ENCODE data around the gene STH.

STH gene

DNA sequence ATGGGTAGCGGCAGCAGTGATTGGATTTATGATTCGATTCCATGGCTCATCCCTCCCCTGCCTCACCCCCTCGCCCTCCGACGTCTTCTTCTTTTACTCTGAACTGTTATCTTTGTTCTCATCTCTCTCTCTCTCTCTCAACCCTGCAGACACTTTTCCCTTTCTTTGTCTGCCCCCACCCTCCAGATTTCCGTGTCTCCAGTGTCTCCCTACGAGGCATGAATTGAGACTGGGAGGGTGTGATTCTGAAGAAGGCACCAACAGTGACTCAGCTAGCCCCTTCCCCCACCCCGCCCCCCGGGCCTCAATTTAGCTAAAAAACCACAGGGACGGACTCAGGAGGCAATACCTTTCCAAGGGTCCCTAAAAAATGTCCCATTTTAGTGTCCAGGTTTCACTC, 47.6 kb upstream of the STH start:
- no peaks in the 10 kb centered on the region for H3K9me2 ChIP-seq (replicated peaks; ENCODE audit: insufficient read depth, low read length)
- H3K9me3 ChIP-seq (ENCODE audit: insufficient read depth, low read length) = no peaks in the 10 kb centered on the region
- H3K27ac ChIP-seq (ENCODE audit: low read depth, low read length) = no peak overlapping the region
- no peak overlapping the region for H2AFZ ChIP-seq (ENCODE audit: low read depth, low read length, severe bottlenecking)
- H3K9ac ChIP-seq (ENCODE audit: low read length) = no peak overlapping the region
- no peaks in the 10 kb centered on the region for H3K79me2 ChIP-seq (ENCODE audit: insufficient read depth, low read length)
- TF ChIP-seq EZH2phosphoT487 (conservative IDR thresholded peaks at IDR 0.05; ENCODE audit: low read length) = no peak
- TF ChIP-seq, protein P1, sequence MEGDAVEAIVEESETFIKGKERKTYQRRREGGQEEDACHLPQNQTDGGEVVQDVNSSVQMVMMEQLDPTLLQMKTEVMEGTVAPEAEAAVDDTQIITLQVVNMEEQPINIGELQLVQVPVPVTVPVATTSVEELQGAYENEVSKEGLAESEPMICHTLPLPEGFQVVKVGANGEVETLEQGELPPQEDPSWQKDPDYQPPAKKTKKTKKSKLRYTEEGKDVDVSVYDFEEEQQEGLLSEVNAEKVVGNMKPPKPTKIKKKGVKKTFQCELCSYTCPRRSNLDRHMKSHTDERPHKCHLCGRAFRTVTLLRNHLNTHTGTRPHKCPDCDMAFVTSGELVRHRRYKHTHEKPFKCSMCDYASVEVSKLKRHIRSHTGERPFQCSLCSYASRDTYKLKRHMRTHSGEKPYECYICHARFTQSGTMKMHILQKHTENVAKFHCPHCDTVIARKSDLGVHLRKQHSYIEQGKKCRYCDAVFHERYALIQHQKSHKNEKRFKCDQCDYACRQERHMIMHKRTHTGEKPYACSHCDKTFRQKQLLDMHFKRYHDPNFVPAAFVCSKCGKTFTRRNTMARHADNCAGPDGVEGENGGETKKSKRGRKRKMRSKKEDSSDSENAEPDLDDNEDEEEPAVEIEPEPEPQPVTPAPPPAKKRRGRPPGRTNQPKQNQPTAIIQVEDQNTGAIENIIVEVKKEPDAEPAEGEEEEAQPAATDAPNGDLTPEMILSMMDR (IDR thresholded peaks at IDR 0.05; ENCODE audit: insufficient read depth, low read length, poor library complexity, severe bottlenecking) = no peak
- H3K27me3 ChIP-seq (ENCODE audit: low read length) = no peaks in the 10 kb centered on the region
- H3K4me3 ChIP-seq (ENCODE audit: insufficient read depth, low read length, poor library complexity, severe bottlenecking) = no peak overlapping the region
- no peaks in the 10 kb centered on the region for H3F3A ChIP-seq (ENCODE audit: insufficient read depth)
- H4K20me1 ChIP-seq (ENCODE audit: low read depth, low read length) = no peaks in the 10 kb centered on the region
- H3K4me2 ChIP-seq (ENCODE audit: low read depth, low read length, poor library complexity, severe bottlenecking) = no peak overlapping the region
- H3K36me3 ChIP-seq (ENCODE audit: low read length) = no peaks in the 10 kb centered on the region

DNA sequence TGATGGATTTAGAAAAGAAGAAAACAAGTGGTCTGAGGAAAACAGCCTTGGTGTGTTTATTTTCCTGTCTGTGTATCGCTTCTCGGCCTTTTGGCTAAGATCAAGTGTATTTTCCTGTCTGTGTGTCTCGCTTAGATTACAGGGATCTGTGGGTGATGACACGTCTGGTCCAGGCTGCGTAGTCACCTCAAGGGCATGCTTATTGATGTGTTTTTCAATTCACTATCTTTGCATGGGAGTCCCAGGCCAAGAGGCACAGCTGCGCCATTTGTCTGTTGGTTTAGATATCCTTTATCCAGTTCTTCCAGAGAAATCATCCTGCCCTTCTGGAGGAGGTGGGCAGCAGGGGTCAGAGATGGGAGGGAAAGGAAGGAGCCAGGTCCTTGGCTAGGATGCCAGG, 47.1 kb upstream of the STH start:
- Histone ChIP-seq H3K9ac (ENCODE audit: low read length) (no peak overlapping the region), H3K4me2 (ENCODE audit: low read depth, low read length, poor library complexity, severe bottlenecking) (no peak overlapping the region), H4K20me1 (ENCODE audit: low read depth, low read length) (no peaks in the 10 kb centered on the region), H3K27ac (ENCODE audit: low read depth, low read length) (no peak overlapping the region), H3K36me3 (ENCODE audit: low read length) (no peaks in the 10 kb centered on the region), H3K27me3 (ENCODE audit: low read length) (no peaks in the 10 kb centered on the region), H3F3A (ENCODE audit: insufficient read depth) (no peaks in the 10 kb centered on the region), H3K4me3 (ENCODE audit: insufficient read depth, low read length, poor library complexity, severe bottlenecking) (no peak overlapping the region), H3K79me2 (ENCODE audit: insufficient read depth, low read length) (no peaks in the 10 kb centered on the region), H3K9me3 (ENCODE audit: insufficient read depth, low read length) (no peaks in the 10 kb centered on the region), H2AFZ (ENCODE audit: low read depth, low read length, severe bottlenecking) (no peak overlapping the region), H3K9me2 (replicated peaks; ENCODE audit: insufficient read depth, low read length) (no peaks in the 10 kb centered on the region)
- TF ChIP-seq, protein P1 (IDR thresholded peaks at IDR 0.05; ENCODE audit: insufficient read depth, low read length, poor library complexity, severe bottlenecking) = no peak
- TF ChIP-seq EZH2phosphoT487 (conservative IDR thresholded peaks at IDR 0.05; ENCODE audit: low read length) = no peak

DNA sequence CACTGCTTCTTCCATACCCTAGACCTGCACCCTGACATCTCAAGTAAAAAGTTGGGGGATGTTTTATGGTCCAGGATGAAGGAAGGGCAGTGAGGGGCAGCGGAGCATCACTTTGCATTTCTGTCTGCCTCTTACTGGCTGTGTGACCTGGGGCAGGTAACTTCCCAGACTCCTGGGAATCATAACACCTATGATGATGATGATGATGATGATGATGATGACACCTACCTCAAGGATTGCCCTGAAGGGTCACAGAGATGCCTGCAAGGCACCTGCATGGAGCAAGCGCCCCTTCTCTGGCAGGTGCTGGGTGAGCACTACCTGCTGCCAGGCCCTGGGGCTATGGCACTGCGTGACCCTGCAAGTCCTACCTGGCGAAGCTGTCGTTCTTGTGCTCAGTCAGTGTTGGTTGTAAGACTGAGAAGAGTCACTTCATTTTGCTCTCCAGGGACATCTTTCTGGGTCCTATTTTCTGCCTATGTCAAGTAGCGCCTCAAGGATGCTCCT, 46.2 kb upstream of the STH start:
- no peaks in the 10 kb centered on the region for H3K9me3 ChIP-seq (ENCODE audit: insufficient read depth, low read length)
- no peaks in the 10 kb centered on the region for H3K36me3 ChIP-seq (ENCODE audit: low read length)
- no peak overlapping the region for H3K9ac ChIP-seq (ENCODE audit: low read length)
- no peak overlapping the region for H3K4me2 ChIP-seq (ENCODE audit: low read depth, low read length, poor library complexity, severe bottlenecking)
- H3K4me3 ChIP-seq (ENCODE audit: insufficient read depth, low read length, poor library complexity, severe bottlenecking) = no peak overlapping the region
- no peaks in the 10 kb centered on the region for H3F3A ChIP-seq (ENCODE audit: insufficient read depth)
- H3K27me3 ChIP-seq (ENCODE audit: low read length) = no peaks in the 10 kb centered on the region
- TF ChIP-seq, protein P1 (IDR thresholded peaks at IDR 0.05; ENCODE audit: insufficient read depth, low read length, poor library complexity, severe bottlenecking) = no peak
- no peak for TF ChIP-seq EZH2phosphoT487 (conservative IDR thresholded peaks at IDR 0.05; ENCODE audit: low read length)
- no peak overlapping the region for H3K27ac ChIP-seq (ENCODE audit: low read depth, low read length)
- no peaks in the 10 kb centered on the region for H3K9me2 ChIP-seq (replicated peaks; ENCODE audit: insufficient read depth, low read length)
- no peaks in the 10 kb centered on the region for H4K20me1 ChIP-seq (ENCODE audit: low read depth, low read length)
- H2AFZ ChIP-seq (ENCODE audit: low read depth, low read length, severe bottlenecking) = no peak overlapping the region
- no peaks in the 10 kb centered on the region for H3K79me2 ChIP-seq (ENCODE audit: insufficient read depth, low read length)

All from SU-DHL-6 (cell line).